ENCODE data around the gene ATP13A1.

GRCh38 chr19:19600793-19601330 is 62.6 kb downstream of the ATP13A1 start:
- TF ChIP-seq CTCF (IDR thresholded peaks at IDR 0.05), result no peak
- TF ChIP-seq POLR2AphosphoS5 (IDR thresholded peaks at IDR 0.05), result no peak
